Body of pancreas (tissue), 4 donors: ENCODE results near the gene SGPL1. TPM values are rescaled to one million over a fixed set of nuclear protein-coding genes. Genes with fewer than 3 reads are reported as not detected.

Experiments used
- ATAC-seq: fragments of 150-250 bp; one replicate; pipeline ENCODE4 v1.9.1; 2016
- DNase-seq, 4 donors: peaks; one replicate each; pipeline ENCODE4 v3.0.0-alpha.2; 2019
- H3K27ac ChIP-seq, 4 donors: fragments of 200-600 bp; sonication (generic); 1 replicate in 3 of 4; 2 replicates in 1 of 4; pipeline versions ENCODE4 v1.5.1 to v1.6.1; 2016 to 2019; ENCODE audit warnings: mild to moderate bottlenecking in 1 of 4, mixed read lengths in 1 of 4, moderate library complexity in 1 of 4
- H3K27me3 ChIP-seq, 2 donors: fragments of 200-600 bp; sonication (generic); one replicate each; pipeline ENCODE4 v1.6.0; 2016; ENCODE audit warnings: mild to moderate bottlenecking in 1 of 2
- H3K36me3 ChIP-seq, 2 donors: fragments of 200-600 bp; sonication (generic); replicated peaks in 1 of 2; 2 replicates each; pipeline ENCODE4 v1.5.1; 2016; ENCODE audit warnings: low read depth in 2 of 2; ENCODE audit not compliant: insufficient read depth in 1 of 2
- H3K4me1 ChIP-seq: fragments of 200-600 bp; sonication (generic); one replicate; pipeline ENCODE4 v1.6.0; 2016
- H3K4me3 ChIP-seq, 2 donors: fragments of 200-600 bp; sonication (generic); 1 replicate in 1 of 2; 2 replicates in 1 of 2; pipeline ENCODE4 v1.5.1; 2016 to 2019
- H3K9me3 ChIP-seq, 3 donors: fragments of 200-600 bp; sonication (generic); 1 replicate in 2 of 3; 2 replicates in 1 of 3; pipeline ENCODE4 v1.5.1; 2016
- CTCF ChIP-seq, 7 experiments: fragments of 450-650 bp in 4 of 7; fragments of 200-600 bp in 3 of 7; sonication (generic) in 3 of 7; IDR thresholded peaks; one replicate each; pipeline ENCODE4 v1.5.1; 2016 to 2019; ENCODE audit warnings: antibody characterized with exemption in 7 of 7
- POLR2A ChIP-seq, 3 donors: fragments of 450-650 bp; IDR thresholded peaks; one replicate each; pipeline ENCODE4 v1.6.1; 2016; ENCODE audit warnings: antibody characterized with exemption in 3 of 3, mild to moderate bottlenecking in 2 of 3
- WGBS, 2 donors: methylation state at CpG; one replicate each; pipeline ENCODE4 v1.1.5; 2017; 5-methylcytosine and 5-hydroxymethylcytosine counted together
- intact Hi-C: fragments of 100-400 bp; cut with DNase I; formaldehyde crosslinking; loops from one replicate; pipeline ENCODE4 v1.15.1; 2023
- total RNA-seq, 2 donors: library from RNA; depleted of rRNA; stranded (reverse); fragments of >200 nt; gene quantifications; one replicate each; pipeline ENCODE4 v1.1.0, GENCODE V29; 2016

Gene SGPL1
- total RNA-seq, 2 donors from 2014 or later, result 36.3 to 43.8 TPM

- no peaks in the 10 kb centered on the region for H3K4me1 ChIP-seq
- no peak for DNase-seq
- H3K36me3 ChIP-seq, result no peaks in the 10 kb centered on the region
- 83 to 85% methylated on average over 6 of the region's 6 CpGs for WGBS, 2 donors
- H3K4me3 ChIP-seq, result no peak overlapping the region
- TF ChIP-seq CTCF (IDR thresholded peaks at IDR 0.05) (no peak), POLR2A (IDR thresholded peaks at IDR 0.05) (no peak)
- ATAC-seq, result no peak
- intact Hi-C loops, result no loop called here
- H3K27ac ChIP-seq, result no peak overlapping the region
- H3K27me3 ChIP-seq, result no peaks in the 10 kb centered on the region
- H3K9me3 ChIP-seq, result no peaks in the 10 kb centered on the region
Observed at GRCh38 chr10:70809011-70809611, 6.6 kb upstream of the SGPL1 start.

GRCh38 chr10:70809726-70810125 lies 6.0 kb upstream of the SGPL1 start:
- H3K36me3 ChIP-seq, result no peaks in the 10 kb centered on the region
- H3K4me1 ChIP-seq, result no peaks in the 10 kb centered on the region
- 75 to 86% methylated on average over 1 to 2 of the region's 2 CpGs for WGBS, 2 donors
- H3K27ac ChIP-seq, result no peak overlapping the region
- DNase-seq (no peak), ATAC-seq (no peak)
- no peaks in the 10 kb centered on the region for H3K9me3 ChIP-seq
- TF ChIP-seq CTCF (IDR thresholded peaks at IDR 0.05) (no peak), POLR2A (IDR thresholded peaks at IDR 0.05) (no peak)
- intact Hi-C loops, result no loop called here
- no peaks in the 10 kb centered on the region for H3K27me3 ChIP-seq
- no peak overlapping the region for H3K4me3 ChIP-seq

GRCh38 chr10:70810967-70811366 lies 4.8 kb upstream of the SGPL1 start:
- H3K36me3 ChIP-seq, result no peaks in the 10 kb centered on the region
- ATAC-seq (no peak), DNase-seq (no peak)
- H3K27ac ChIP-seq, result no peak overlapping the region
- H3K4me1 ChIP-seq, result peaks cover 6% of the 10 kb centered on the region
- TF ChIP-seq CTCF (IDR thresholded peaks at IDR 0.05), result no peak
- no peak for TF ChIP-seq POLR2A (IDR thresholded peaks at IDR 0.05)
- H3K4me3 ChIP-seq, result no peak overlapping the region
- WGBS, 2 donors, result 0 to 21% methylated on average over 1 of the region's 1 CpG
- no peaks in the 10 kb centered on the region for H3K9me3 ChIP-seq
- intact Hi-C loops, result no loop called here
- no peaks in the 10 kb centered on the region for H3K27me3 ChIP-seq

- peaks cover 10% of the 10 kb centered on the region for H3K4me1 ChIP-seq
- intact Hi-C loops, result no loop called here
- ATAC-seq, result no peak
Observed at GRCh38 chr10:70811881-70812280, 3.9 kb upstream of the SGPL1 start.

More at GRCh38 chr10:70811881-70812280, 3.9 kb upstream of the SGPL1 start:
- no peak for DNase-seq
- no peaks in the 10 kb centered on the region for H3K27me3 ChIP-seq
- 62 to 64% methylated on average over 3 of the region's 3 CpGs for WGBS, 2 donors
- no peaks in the 10 kb centered on the region for H3K9me3 ChIP-seq
- H3K4me3 ChIP-seq, result no peak overlapping the region
- H3K36me3 ChIP-seq, result no peaks in the 10 kb centered on the region
- H3K27ac ChIP-seq, result no peak overlapping the region
- TF ChIP-seq POLR2A (IDR thresholded peaks at IDR 0.05) (no peak), CTCF (IDR thresholded peaks at IDR 0.05) (no peak)
